DND-41 (cell line): ENCODE data around the gene LCE1A.

ENCODE experiments used
- ATAC-seq: fragments of 200-7000 bp; cut with Tn5 transposase; 3 replicates; pipeline ENCODE4 v1.9.1; 2021; ENCODE audit warnings: low read depth; ENCODE audit not compliant: insufficient read depth
- DNase-seq: peaks from one replicate; pipeline ENCODE4 v3.0.0-alpha.2; 2020
- H2AFZ ChIP-seq: 2 replicates; pipeline ENCODE4 v1.6.0; 2012; ENCODE audit warnings: low read depth, low read length
- H3K27ac ChIP-seq: 2 replicates; pipeline ENCODE4 v1.5.1; 2012; ENCODE audit warnings: low read length, inconsistent platforms
- H3K27me3 ChIP-seq: fragments of 200-600 bp; sonication (generic); 2 replicates; pipeline ENCODE4 v1.6.0; 2012; ENCODE audit warnings: low read length, mild to moderate bottlenecking, inconsistent platforms; ENCODE audit not compliant: insufficient read depth, poor library complexity
- H3K36me3 ChIP-seq: 2 replicates; pipeline ENCODE4 v1.5.1; 2012; ENCODE audit warnings: low read length, inconsistent platforms; ENCODE audit not compliant: insufficient read depth
- H3K4me1 ChIP-seq: 2 replicates; pipeline ENCODE4 v1.5.1; 2012; ENCODE audit warnings: mild to moderate bottlenecking, low read length; ENCODE audit not compliant: insufficient read depth
- H3K4me2 ChIP-seq: 2 replicates; pipeline ENCODE4 v1.6.0; 2012; ENCODE audit warnings: mild to moderate bottlenecking, moderate library complexity, low read length, inconsistent platforms; ENCODE audit not compliant: insufficient read depth
- H3K4me3 ChIP-seq, 2 experiments: fragments of 200-600 bp in 1 of 2; shearing (Covaris generic) in 1 of 2; 2 replicates each; pipeline ENCODE4 v1.5.1; 2012 to 2016; ENCODE audit warnings: inconsistent platforms in 2 of 2, low read length in 2 of 2, mild to moderate bottlenecking in 2 of 2, low read depth in 1 of 2, moderate library complexity in 1 of 2
- H3K79me2 ChIP-seq: 2 replicates; pipeline ENCODE4 v1.6.0; 2012; ENCODE audit warnings: low read length, inconsistent platforms; ENCODE audit not compliant: insufficient read depth
- H3K9ac ChIP-seq: 2 replicates; pipeline ENCODE4 v1.6.0; 2012; ENCODE audit warnings: low read depth, mild to moderate bottlenecking, inconsistent platforms, low read length, moderate library complexity
- H3K9me3 ChIP-seq: 2 replicates; pipeline ENCODE4 v1.5.1; 2012; ENCODE audit warnings: low read length, moderate library complexity, mild to moderate bottlenecking, inconsistent platforms; ENCODE audit not compliant: insufficient read depth, severe bottlenecking
- H4K20me1 ChIP-seq: 2 replicates; pipeline ENCODE4 v1.6.0; 2012; ENCODE audit warnings: low read length; ENCODE audit not compliant: insufficient read depth
- CTCF ChIP-seq: IDR thresholded peaks from 2 replicates; pipeline ENCODE4 v1.5.1; 2012; ENCODE audit warnings: borderline replicate concordance, low read length, moderate library complexity, mild to moderate bottlenecking; ENCODE audit not compliant: poor library complexity, severe bottlenecking; ENCODE audit errors: extremely low read depth
- EZH2 ChIP-seq: IDR thresholded peaks from 3 replicates; pipeline ENCODE4 v1.6.1; 2012; ENCODE audit warnings: borderline replicate concordance, low read depth, mild to moderate bottlenecking, moderate library complexity, low read length, inconsistent platforms; ENCODE audit not compliant: severe bottlenecking

Gene LCE1A

GRCh38 chr1:152827173-152827572 lies at the start of gene LCE1A:
TSS of gene LCE1A (plus strand) at chr1:152827473. CDS start at chr1:152827473, 0 bp downstream.
- ATAC-seq: no peak
- H3K27me3 ChIP-seq: peaks cover 15% of the 10 kb centered on the region
- H3K4me3 ChIP-seq: no peak within 1 kb of the TSS
- TF ChIP-seq CTCF: no peak
- TF ChIP-seq EZH2: no peak
- no peak within 1 kb of the TSS for H3K9ac ChIP-seq
- no peak within 1 kb of the TSS for H2AFZ ChIP-seq
- no peaks in the 10 kb centered on the region for H3K79me2 ChIP-seq
- H3K36me3 ChIP-seq: no peaks in the 10 kb centered on the region
- H3K9me3 ChIP-seq: no peaks in the 10 kb centered on the region
- DNase-seq: no peak
- no peaks in the 10 kb centered on the region for H4K20me1 ChIP-seq
- H3K4me1 ChIP-seq: no peaks in the 10 kb centered on the region
- no peak within 1 kb of the TSS for H3K4me2 ChIP-seq
- no peak within 1 kb of the TSS for H3K27ac ChIP-seq

- H2AFZ ChIP-seq: no peak overlapping the region
- H3K9ac ChIP-seq: no peak overlapping the region
- H3K36me3 ChIP-seq: no peaks in the 10 kb centered on the region
- no peak overlapping the region for H3K27ac ChIP-seq
- no peak overlapping the region for H3K4me2 ChIP-seq
- DNase-seq (peak; percentile 7), ATAC-seq (no peak)
- H3K9me3 ChIP-seq: no peaks in the 10 kb centered on the region
- H3K4me3 ChIP-seq: no peak overlapping the region
- no peaks in the 10 kb centered on the region for H3K79me2 ChIP-seq
- H3K4me1 ChIP-seq: no peaks in the 10 kb centered on the region
- no peaks in the 10 kb centered on the region for H4K20me1 ChIP-seq
- TF ChIP-seq CTCF: peak; percentile 34
- TF ChIP-seq EZH2: no peak
- H3K27me3 ChIP-seq: peaks cover 4% of the 10 kb centered on the region
Measured at GRCh38 chr1:152777510-152778137, 49.6 kb upstream of the LCE1A start.

- Histone ChIP-seq H3K36me3 (no peaks in the 10 kb centered on the region), H3K79me2 (no peaks in the 10 kb centered on the region), H3K4me1 (no peaks in the 10 kb centered on the region), H3K27ac (no peak overlapping the region), H2AFZ (no peak overlapping the region), H3K4me3 (no peak overlapping the region), H3K4me2 (no peak overlapping the region), H3K27me3 (peaks cover 10% of the 10 kb centered on the region), H3K9me3 (no peaks in the 10 kb centered on the region), H3K9ac (no peak overlapping the region), H4K20me1 (no peaks in the 10 kb centered on the region)
- DNase-seq (no peak), ATAC-seq (no peak)
- TF ChIP-seq EZH2: no peak
- TF ChIP-seq CTCF: no peak
Measured at GRCh38 chr1:152783095-152783494, 44.2 kb upstream of the LCE1A start.

- Histone ChIP-seq H3K4me1 (no peaks in the 10 kb centered on the region), H3K27ac (no peak within 1 kb of the TSS), H3K36me3 (no peaks in the 10 kb centered on the region), H3K79me2 (no peaks in the 10 kb centered on the region), H3K4me2 (no peak within 1 kb of the TSS), H2AFZ (no peak within 1 kb of the TSS), H3K4me3 (no peak within 1 kb of the TSS), H3K27me3 (peaks cover 6% of the 10 kb centered on the region), H3K9me3 (no peaks in the 10 kb centered on the region), H4K20me1 (no peaks in the 10 kb centered on the region), H3K9ac (no peak within 1 kb of the TSS)
- DNase-seq (no peak), ATAC-seq (no peak)
- no peak for TF ChIP-seq CTCF
- no peak for TF ChIP-seq EZH2
Measured at GRCh38 chr1:152786077-152786476, 41.2 kb upstream of the LCE1A start, which contains the start of gene LCE1E. TSS of gene LCE1E (plus strand) at chr1:152786257. CDS start at chr1:152787300, 1,043 bp downstream.
